ENCODE data around the gene HNRNPA3.

GRCh38 chr2:177251165-177251542 lies 38.6 kb downstream of the HNRNPA3 start:
- TF ChIP-seq POLR2A (IDR thresholded peaks at IDR 0.05; ENCODE audit: low read depth, low read length) (no peak), POLR2AphosphoS5 (IDR thresholded peaks at IDR 0.05; ENCODE audit: low read depth, low read length) (no peak), TAF1 (IDR thresholded peaks at IDR 0.05; ENCODE audit: borderline replicate concordance, low read depth, low read length) (no peak)

Data from GM12892 (cell line).